SKM-1 (cell line): ENCODE results near the gene PANK2.
"Not testable (repeated sequence)": the region's sequence is repeated elsewhere in the genome, so short reads cannot be mapped to it uniquely, and the experiment has no call there.

Experiments
- DNase-seq: peaks from one replicate; lab custom pipeline; 2025; ENCODE audit not compliant: unreplicated experiment; lab: John Stamatoyannopoulos, UW

PANK2 gene

GRCh38 chr20:3888622-3889488 lies at the start of gene PANK2:
TSS of gene PANK2 (plus strand) at chr20:3889387.
- peak; percentile 74 for DNase-seq

DNA sequence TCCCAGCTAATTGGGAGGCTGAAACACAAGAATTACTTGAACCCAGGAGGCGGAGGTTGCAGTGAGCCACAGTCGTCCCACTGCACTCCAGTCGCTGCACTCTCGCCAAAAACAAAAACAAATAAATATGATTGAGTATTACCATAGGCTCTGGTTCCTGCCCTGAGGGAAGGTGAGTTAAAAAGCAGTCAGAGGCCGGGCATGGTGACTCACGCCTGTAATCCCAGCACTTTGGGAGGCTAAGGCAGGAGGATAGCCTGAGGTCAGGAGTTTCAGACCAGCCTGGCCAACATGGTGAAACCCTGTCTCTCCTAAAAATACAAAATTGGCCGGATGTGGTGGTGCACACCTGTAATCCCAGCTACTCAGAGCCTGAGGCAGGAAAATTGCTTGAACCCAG lies 49.0 kb upstream of the PANK2 start:
- not testable (repeated sequence) for DNase-seq

DNA sequence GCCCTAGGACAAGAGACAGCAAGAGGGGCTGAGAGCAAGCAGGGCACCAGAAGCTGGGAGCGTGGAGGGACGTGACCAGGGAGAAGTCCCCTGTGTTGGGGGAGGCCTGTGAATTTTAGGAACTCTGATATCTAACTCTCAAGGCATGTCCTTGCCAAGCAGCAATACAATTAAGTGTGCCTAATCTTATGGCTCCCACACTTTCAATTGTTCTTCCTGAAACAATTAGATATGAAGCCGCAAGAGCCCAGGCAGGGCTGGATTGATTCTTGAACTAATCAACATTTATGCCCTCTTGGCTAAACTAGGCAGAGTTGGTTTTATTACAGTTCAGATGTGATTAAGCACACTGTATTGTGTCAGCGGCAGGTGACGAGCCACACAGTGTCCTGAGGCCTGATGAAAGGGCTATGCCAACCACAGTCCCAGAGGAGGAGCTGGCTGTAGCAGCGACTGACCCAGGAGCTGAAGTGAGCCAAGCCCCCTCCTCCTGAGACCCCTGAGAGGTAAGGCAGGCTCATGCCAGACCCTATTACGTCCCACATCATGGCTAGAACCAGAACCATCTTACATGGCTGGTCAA lies 46.7 kb upstream of the PANK2 start:
- DNase-seq = no peak

GRCh38 chr20:3843490-3843889 lies 45.7 kb upstream of the PANK2 start:
- DNase-seq = no peak

- DNase-seq = not testable (repeated sequence)
Observed at GRCh38 chr20:3843990-3844619, 45.1 kb upstream of the PANK2 start.

GRCh38 chr20:3846378-3846739 lies 42.8 kb upstream of the PANK2 start:
- no peak for DNase-seq

GRCh38 chr20:3846740-3847428 lies 42.3 kb upstream of the PANK2 start, which contains the start of gene MAVS:
TSS of gene MAVS (plus strand) at chr20:3846834. CDS start at chr20:3854625, 7,791 bp downstream.
- peak; percentile 26 for DNase-seq

- no peak for DNase-seq
Observed at GRCh38 chr20:3847429-3847940, 41.7 kb upstream of the PANK2 start.

DNA sequence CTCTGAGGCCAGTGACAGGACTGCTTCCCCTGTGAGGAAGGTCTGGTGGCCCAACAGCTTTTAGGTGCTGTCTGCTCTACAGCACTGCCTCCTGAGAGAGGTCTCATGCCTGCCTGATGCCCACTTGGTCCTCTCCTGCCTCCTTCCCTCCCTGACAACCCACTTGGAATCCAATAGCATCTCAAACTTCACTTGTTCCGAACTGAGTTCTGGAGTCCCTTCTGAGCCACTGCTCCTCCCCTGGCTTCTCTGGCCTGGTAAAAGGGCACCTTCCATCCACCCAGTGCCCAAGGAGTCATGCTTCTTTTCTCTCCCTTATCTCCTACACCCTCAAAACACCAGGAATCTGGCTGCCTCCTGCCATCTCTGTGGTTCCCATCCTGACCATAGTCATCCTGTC lies 40.6 kb upstream of the PANK2 start:
- no peak for DNase-seq

DNA sequence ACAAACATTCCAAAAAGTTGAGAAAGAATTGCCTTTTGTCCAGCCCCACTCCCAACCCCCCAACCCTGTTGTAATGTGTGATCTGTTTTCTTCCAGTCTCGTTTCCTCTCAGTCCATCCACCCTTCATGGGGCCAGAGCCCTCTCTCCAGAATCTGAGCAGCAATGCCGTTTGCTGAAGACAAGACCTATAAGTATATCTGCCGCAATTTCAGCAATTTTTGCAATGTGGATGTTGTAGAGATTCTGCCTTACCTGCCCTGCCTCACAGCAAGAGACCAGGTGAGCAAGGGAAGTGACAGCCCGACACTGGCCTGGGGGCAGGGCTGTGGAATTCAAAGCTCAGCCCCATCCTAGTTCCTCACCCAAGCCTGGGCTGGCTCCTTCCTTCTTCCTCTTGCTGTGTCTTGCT lies 34.7 kb upstream of the PANK2 start:
- no peak for DNase-seq

DNA sequence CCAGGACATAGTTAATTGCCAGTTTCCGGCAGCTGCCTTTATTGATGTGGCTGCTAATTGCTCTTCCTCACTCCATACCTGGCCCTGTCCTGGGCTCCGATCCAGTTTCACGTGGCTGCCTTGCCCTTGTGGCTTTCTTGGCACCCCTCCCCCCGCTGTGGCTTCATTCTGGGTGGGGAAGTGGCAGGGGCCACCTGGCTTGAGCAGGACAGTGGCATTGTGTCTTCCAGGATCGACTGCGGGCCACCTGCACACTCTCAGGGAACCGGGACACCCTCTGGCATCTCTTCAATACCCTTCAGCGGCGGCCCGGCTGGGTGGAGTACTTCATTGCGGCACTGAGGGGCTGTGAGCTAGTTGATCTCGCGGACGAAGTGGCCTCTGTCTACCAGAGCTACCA lies 31.8 kb upstream of the PANK2 start:
- DNase-seq = no peak

- DNase-seq = no peak
Observed at GRCh38 chr20:3858689-3859088, 30.5 kb upstream of the PANK2 start.

DNA sequence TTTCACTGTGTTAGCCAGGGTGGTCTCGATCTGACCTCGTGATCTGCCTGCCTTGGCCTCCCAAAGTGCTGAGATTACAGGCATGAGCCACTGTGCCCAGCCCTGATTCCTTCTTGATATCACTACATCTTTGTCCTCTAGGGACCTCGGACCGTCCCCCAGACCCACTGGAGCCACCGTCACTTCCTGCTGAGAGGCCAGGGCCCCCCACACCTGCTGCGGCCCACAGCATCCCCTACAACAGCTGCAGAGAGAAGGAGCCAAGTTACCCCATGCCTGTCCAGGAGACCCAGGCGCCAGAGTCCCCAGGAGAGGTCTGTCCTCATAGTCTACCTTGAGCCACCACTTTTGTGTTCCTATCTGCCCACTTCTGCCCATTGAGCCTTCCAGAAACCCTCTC lies 28.0 kb upstream of the PANK2 start:
- DNase-seq = no peak

- DNase-seq = no peak
Observed at GRCh38 chr20:3862333-3862732, 26.9 kb upstream of the PANK2 start.

- no peak for DNase-seq
Observed at GRCh38 chr20:3863317-3863716, 25.9 kb upstream of the PANK2 start.

DNA sequence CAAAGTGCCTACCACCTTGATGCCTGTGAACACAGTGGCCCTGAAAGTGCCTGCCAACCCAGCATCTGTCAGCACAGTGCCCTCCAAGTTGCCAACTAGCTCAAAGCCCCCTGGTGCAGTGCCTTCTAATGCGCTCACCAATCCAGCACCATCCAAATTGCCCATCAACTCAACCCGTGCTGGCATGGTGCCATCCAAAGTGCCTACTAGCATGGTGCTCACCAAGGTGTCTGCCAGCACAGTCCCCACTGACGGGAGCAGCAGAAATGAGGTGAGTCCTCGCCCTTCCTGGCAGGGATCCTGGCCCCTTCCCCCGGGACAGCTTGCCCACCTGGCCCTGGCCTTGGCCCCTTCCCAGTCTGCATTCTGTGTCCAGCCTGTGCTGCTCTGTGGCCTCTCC lies 24.7 kb upstream of the PANK2 start:
- no peak for DNase-seq

DNA sequence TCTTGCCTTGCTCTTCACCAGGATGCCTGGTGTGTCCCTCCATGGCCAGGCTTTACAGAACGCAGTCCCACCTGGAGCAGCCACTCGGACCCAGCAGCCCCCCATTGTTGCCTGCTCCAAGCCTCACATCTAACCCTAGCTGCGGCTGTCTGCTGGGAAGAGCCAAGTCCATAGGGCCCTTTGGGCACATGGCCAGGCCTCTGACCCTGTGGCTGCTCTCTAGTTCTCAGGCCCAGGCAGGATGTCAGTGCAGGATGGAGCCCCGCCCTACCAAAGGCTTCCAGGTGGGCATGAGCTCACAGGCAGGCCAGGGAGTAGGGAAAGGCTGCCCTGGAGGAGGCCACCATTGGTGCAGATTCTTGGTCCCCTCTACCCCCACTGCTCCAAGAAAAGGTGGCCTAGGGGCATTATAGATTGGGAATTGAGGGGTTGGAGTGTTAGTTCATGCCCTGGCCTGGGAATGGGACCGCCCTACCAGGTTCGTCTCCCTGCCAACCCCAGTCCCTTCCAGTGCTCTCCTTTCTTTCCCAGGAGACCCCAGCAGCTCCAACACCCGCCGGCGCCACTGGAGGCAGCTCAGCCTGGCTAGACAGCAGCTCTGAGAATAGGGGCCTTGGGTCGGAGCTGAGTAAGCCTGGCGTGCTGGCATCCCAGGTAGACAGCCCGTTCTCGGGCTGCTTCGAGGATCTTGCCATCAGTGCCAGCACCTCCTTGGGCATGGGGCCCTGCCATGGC lies 23.9 kb upstream of the PANK2 start:
- DNase-seq = no peak

GRCh38 chr20:3865887-3866407 lies 23.2 kb upstream of the PANK2 start:
- no peak for DNase-seq

GRCh38 chr20:3866464-3866863 lies 22.7 kb upstream of the PANK2 start:
- DNase-seq = no peak

DNA sequence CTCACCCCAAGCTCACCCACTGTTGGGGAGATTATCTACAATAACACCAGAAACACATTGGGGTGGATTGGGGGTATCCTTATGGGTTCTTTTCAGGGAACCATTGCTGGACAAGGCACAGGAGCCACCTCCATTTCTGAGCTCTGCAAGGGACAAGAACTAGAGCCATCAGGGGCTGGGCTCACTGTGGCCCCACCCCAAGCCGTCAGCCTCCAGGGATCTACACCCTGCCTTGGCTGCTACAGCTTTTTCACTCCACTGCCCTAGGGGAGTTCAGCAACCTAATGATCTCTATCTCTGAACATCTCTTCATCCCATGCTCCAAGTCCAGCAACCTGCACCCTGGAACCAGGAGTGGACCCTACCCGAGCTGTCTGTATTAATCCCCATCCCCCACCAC lies 21.4 kb upstream of the PANK2 start:
- DNase-seq = no peak
